Measurements from ENCODE around the gene ERG.
A peak's percentile ranks its signal among the peaks of the same experiment; 100 is the strongest.

The ERG gene

DNA sequence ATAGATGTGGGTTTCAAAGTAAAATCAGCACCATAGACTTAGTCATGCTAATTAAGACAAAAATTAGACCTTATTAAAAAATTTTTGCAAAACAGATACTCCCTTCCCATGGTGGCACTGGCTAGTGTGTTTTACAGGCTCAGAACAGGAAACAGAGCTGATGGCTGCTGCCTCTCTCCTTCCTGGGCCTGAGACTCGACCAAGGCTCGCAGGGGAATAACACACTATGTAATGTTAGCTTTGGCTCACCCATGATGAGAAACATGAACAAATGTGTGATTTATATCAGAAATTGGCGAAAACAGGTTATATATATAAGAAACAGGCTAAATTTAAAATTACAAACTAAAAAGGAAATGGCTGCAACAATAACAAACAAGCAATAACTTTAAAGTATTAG lies 50.7 kb downstream of the ERG start:
- H3K4me1 ChIP-seq (ENCODE audit: control insufficient read depth, insufficient read depth, low read length): no peaks in the 10 kb centered on the region
- no peak overlapping the region for H3K4me2 ChIP-seq (ENCODE audit: low read length)
- no peak overlapping the region for H3K4me3 ChIP-seq (ENCODE audit: low read length)
- no peaks in the 10 kb centered on the region for H3K36me3 ChIP-seq (ENCODE audit: insufficient read depth, low read length)
- H3K27me3 ChIP-seq (ENCODE audit: control insufficient read depth, insufficient read depth, low read length): peaks cover 70% of the 10 kb centered on the region
- no peaks in the 10 kb centered on the region for H3K9me3 ChIP-seq (replicated peaks; ENCODE audit: low read length)
- H3K9ac ChIP-seq (ENCODE audit: low read depth, low read length): no peak overlapping the region

DNA sequence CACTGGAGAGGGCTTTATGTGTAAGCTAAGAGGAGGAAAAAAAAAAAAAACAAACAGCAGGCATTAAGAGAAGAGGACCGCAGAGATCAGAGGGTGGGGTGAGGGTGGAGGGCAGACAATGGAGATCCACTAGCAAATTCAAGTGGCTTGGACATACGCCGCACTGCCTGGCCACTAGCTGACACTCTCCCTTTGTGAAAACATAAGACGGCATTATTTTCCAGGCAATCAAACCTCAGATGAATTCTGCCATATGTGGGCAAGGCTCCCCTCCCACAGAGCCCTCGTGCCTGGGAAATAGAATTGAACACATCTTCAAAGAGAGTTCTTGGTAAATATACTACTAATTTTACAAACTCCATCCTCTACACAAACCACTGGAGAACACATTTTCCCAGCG lies 53.6 kb downstream of the ERG start:
- no peaks in the 10 kb centered on the region for H3K36me3 ChIP-seq (ENCODE audit: insufficient read depth, low read length)
- H3K4me1 ChIP-seq (ENCODE audit: control insufficient read depth, insufficient read depth, low read length): peaks cover 3% of the 10 kb centered on the region
- H3K27me3 ChIP-seq (ENCODE audit: control insufficient read depth, insufficient read depth, low read length): peaks cover 55% of the 10 kb centered on the region
- no peak overlapping the region for H3K4me3 ChIP-seq (ENCODE audit: low read length)
- H3K4me2 ChIP-seq (ENCODE audit: low read length): no peak overlapping the region
- H3K9ac ChIP-seq (ENCODE audit: low read depth, low read length): no peak overlapping the region
- H3K9me3 ChIP-seq (replicated peaks; ENCODE audit: low read length): no peaks in the 10 kb centered on the region

DNA sequence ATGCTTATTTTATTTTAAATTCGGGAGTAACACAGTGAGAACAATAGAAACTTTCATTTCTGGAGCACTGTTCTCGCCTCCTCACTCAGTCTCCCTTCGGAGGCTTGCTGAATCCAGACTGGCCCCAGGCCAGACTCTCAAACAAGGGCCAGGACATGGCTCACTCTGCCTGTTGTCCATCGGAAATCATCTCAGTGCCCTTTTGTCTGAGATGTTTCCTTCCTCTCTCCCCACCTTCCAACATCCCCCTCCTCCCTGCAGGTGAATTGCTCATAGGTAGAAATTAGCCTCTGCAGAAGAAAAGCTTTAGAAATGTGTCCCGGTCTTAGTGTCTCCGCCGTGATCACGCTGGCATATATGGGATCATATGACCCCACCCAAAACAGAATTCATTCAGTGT lies 55.2 kb downstream of the ERG start:
- peaks cover 44% of the 10 kb centered on the region for H3K27me3 ChIP-seq (ENCODE audit: control insufficient read depth, insufficient read depth, low read length)
- H3K4me1 ChIP-seq (ENCODE audit: control insufficient read depth, insufficient read depth, low read length): peaks cover 12% of the 10 kb centered on the region
- H3K36me3 ChIP-seq (ENCODE audit: insufficient read depth, low read length): no peaks in the 10 kb centered on the region
- H3K4me3 ChIP-seq (ENCODE audit: low read length): no peak overlapping the region
- H3K9ac ChIP-seq (ENCODE audit: low read depth, low read length): no peak overlapping the region
- H3K9me3 ChIP-seq (replicated peaks; ENCODE audit: low read length): no peaks in the 10 kb centered on the region
- no peak overlapping the region for H3K4me2 ChIP-seq (ENCODE audit: low read length)

DNA sequence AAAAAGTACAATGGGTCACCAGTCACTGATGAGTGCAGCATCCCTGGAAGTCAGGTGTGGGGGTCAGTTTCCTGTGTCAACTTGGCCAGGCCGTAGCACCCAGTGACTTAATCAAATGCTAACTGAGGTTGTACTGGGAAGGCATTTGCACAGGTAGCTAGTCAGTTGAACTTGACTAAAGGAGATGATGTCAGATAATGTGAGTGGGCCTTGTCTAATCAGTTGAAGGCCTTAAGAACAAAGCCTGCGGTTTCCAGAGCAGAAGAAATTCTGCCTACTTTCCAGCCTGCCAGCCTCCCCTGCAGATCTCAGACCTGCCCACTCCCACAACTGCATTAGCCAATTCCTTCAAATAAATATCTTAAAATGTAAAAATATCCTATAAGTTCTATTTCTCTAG lies 57.1 kb downstream of the ERG start:
- no peak overlapping the region for H3K4me2 ChIP-seq (ENCODE audit: low read length)
- H3K4me1 ChIP-seq (ENCODE audit: control insufficient read depth, insufficient read depth, low read length): peaks cover 14% of the 10 kb centered on the region
- no peaks in the 10 kb centered on the region for H3K36me3 ChIP-seq (ENCODE audit: insufficient read depth, low read length)
- no peaks in the 10 kb centered on the region for H3K9me3 ChIP-seq (replicated peaks; ENCODE audit: low read length)
- no peak overlapping the region for H3K9ac ChIP-seq (ENCODE audit: low read depth, low read length)
- H3K4me3 ChIP-seq (ENCODE audit: low read length): no peak overlapping the region
- H3K27me3 ChIP-seq (ENCODE audit: control insufficient read depth, insufficient read depth, low read length): peaks cover 27% of the 10 kb centered on the region

DNA sequence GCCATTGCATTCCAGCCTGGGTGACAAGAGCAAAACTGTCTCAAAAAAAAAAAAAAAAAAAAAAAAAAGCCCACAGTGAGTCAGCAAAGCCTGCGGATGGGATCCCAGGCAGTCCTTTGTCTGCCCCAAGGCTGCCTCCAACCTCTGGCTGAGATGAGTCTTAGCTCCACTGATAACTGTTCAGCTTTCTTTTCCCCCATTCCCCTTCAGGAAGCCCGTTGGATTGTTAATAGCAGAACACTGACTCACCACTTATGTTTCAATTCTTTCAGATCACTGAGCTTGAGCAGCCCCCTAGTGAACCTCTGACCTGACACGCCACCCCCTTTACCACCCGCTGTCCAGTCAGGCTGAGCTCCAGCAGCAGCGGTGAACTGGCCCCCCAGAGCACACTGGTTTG lies 57.5 kb downstream of the ERG start:
- Histone ChIP-seq H3K4me1 (ENCODE audit: control insufficient read depth, insufficient read depth, low read length) (peaks cover 14% of the 10 kb centered on the region), H3K36me3 (ENCODE audit: insufficient read depth, low read length) (no peaks in the 10 kb centered on the region), H3K4me2 (ENCODE audit: low read length) (no peak overlapping the region), H3K4me3 (ENCODE audit: low read length) (no peak overlapping the region), H3K27me3 (ENCODE audit: control insufficient read depth, insufficient read depth, low read length) (peaks cover 23% of the 10 kb centered on the region), H3K9ac (ENCODE audit: low read depth, low read length) (no peak overlapping the region), H3K9me3 (replicated peaks; ENCODE audit: low read length) (no peaks in the 10 kb centered on the region)

DNA sequence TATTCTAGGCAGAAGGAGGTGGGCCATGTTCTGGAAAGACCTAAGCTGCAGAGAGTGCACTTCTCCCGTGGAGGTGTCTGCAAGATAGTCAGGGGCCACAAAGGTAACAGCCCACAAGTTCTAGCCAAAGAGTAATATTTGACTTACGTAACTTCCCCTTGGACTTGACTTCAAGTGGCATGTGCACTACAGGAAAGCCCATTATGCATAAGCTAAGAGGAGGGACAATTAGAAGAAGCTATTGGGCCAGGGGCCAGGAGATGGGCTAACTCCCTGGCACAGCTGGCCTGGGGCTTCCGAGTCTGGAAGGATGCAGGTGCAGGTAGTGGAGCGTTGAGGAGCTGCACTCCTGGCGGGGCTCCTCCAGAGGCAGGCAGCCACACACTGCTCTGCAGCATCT lies 58.3 kb downstream of the ERG start:
- no peak overlapping the region for H3K9ac ChIP-seq (ENCODE audit: low read depth, low read length)
- H3K36me3 ChIP-seq (ENCODE audit: insufficient read depth, low read length): no peaks in the 10 kb centered on the region

DNA sequence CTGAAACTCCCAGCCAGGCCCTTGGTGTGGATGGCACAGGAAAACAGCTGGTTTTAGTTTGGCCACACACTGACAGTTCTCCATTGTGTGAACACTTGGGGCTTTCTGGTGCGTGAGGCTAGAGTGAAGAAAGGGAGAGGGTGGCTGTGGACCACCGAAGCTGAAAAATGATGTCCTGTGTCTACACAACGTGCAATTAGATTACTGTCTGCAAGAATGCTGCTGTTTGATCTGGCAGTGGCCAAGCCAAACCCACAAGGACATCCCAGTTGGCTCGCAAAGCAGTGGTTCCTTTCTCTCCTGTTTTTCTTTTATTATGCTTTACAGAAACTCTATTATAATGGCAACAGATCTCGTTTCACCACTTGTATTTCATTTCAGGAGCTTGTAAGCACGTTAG lies 58.9 kb downstream of the ERG start:
- Histone ChIP-seq H3K9ac (ENCODE audit: low read depth, low read length) (no peak overlapping the region), H3K36me3 (ENCODE audit: insufficient read depth, low read length) (no peaks in the 10 kb centered on the region), H3K4me1 (ENCODE audit: control insufficient read depth, insufficient read depth, low read length) (peaks cover 24% of the 10 kb centered on the region), H3K27me3 (ENCODE audit: control insufficient read depth, insufficient read depth, low read length) (peaks cover 17% of the 10 kb centered on the region), H3K4me2 (ENCODE audit: low read length) (no peak overlapping the region), H3K4me3 (ENCODE audit: low read length) (no peak overlapping the region), H3K9me3 (replicated peaks; ENCODE audit: low read length) (no peaks in the 10 kb centered on the region)

More for the DNA sequence above, 58.3 kb downstream of the ERG start:
- Histone ChIP-seq H3K9me3 (replicated peaks; ENCODE audit: low read length) (no peaks in the 10 kb centered on the region), H3K4me1 (ENCODE audit: control insufficient read depth, insufficient read depth, low read length) (peaks cover 22% of the 10 kb centered on the region), H3K4me2 (ENCODE audit: low read length) (no peak overlapping the region), H3K27me3 (ENCODE audit: control insufficient read depth, insufficient read depth, low read length) (peaks cover 17% of the 10 kb centered on the region), H3K4me3 (ENCODE audit: low read length) (no peak overlapping the region)

DNA sequence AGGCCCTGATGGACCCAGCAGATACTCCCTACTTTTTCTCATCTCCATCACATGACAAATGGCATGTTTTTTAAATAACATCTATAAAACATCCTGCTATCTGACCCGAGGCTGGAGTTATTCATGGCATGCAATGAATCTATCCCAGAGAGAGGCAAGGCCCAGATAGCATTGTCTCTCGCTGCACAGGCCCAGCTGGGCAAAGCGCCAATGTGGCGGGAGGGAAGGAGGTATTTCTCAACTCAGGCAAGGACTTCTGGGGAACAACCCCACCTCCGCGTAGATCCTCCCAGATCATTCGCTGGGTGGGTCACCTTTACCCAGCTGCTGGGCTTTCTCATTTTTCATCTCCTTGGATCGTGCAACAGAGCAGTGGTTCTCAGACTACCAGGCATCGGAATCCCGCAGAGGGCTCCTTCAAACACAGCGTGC lies 59.8 kb downstream of the ERG start:
- H3K27me3 ChIP-seq (ENCODE audit: control insufficient read depth, insufficient read depth, low read length): peaks cover 18% of the 10 kb centered on the region
- no peak overlapping the region for H3K4me3 ChIP-seq (ENCODE audit: low read length)
- H3K4me1 ChIP-seq (ENCODE audit: control insufficient read depth, insufficient read depth, low read length): peaks cover 24% of the 10 kb centered on the region
- no peak overlapping the region for H3K9ac ChIP-seq (ENCODE audit: low read depth, low read length)
- no peaks in the 10 kb centered on the region for H3K9me3 ChIP-seq (replicated peaks; ENCODE audit: low read length)
- H3K4me2 ChIP-seq (ENCODE audit: low read length): no peak overlapping the region
- H3K36me3 ChIP-seq (ENCODE audit: insufficient read depth, low read length): no peaks in the 10 kb centered on the region

DNA sequence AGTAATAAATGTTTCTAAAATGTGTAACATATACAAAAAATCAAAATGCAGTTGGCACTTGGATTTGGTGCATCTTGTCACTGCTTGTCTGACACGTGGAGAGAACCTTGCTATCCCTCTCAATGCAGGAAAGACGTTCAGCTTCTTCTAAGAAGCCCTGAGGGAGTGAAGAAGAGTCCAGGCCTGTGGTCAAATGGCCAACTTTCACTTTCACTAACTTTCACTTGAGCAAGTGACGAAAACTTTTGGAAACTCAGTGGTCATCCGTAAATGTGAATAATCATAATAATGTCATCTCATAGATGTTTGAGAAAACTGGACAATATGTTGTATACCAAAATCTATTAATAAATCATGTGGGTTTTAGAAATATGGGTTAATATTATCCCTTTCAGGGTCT lies 61.9 kb downstream of the ERG start:
- Histone ChIP-seq H3K4me2 (ENCODE audit: low read length) (no peak overlapping the region), H3K4me3 (ENCODE audit: low read length) (no peak overlapping the region), H3K4me1 (ENCODE audit: control insufficient read depth, insufficient read depth, low read length) (peaks cover 24% of the 10 kb centered on the region), H3K9ac (ENCODE audit: low read depth, low read length) (no peak overlapping the region), H3K9me3 (replicated peaks; ENCODE audit: low read length) (no peaks in the 10 kb centered on the region), H3K36me3 (ENCODE audit: insufficient read depth, low read length) (no peaks in the 10 kb centered on the region), H3K27me3 (ENCODE audit: control insufficient read depth, insufficient read depth, low read length) (peaks cover 29% of the 10 kb centered on the region)

DNA sequence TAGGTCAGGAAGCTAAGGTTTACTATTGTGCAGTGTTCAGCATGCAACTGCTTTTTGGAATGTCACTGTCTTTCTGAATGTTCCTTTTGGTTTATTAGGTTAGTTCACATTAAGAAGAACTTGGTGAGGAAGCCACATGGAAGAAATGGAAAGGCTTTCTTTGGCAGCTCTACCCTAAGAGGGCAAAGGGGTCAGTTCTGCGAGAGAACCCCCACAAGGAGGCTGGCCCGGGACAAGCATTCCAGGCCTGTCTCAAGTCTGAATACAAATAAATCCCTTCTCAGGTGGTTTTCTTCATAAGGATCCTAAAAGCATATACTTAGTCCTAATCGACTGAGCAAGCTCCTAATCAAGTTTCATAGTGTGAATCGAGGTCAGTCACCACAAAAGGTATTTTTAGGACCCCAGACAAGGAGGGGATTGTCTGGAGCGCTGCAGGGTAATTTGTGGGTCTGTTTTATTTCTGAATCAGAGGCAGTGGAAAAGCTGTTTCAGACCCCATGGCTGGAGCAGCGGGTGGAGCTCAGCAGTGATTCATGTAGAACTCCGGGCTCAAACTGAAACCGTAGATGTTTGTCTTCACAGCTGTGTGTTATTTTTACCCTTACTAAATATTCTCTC lies 63.3 kb downstream of the ERG start:
- Histone ChIP-seq H3K9ac (ENCODE audit: low read depth, low read length) (no peak overlapping the region), H3K4me2 (ENCODE audit: low read length) (peak overlapping the region; percentile 82), H3K27me3 (ENCODE audit: control insufficient read depth, insufficient read depth, low read length) (peaks cover 37% of the 10 kb centered on the region), H3K4me1 (ENCODE audit: control insufficient read depth, insufficient read depth, low read length) (peaks cover 21% of the 10 kb centered on the region), H3K4me3 (ENCODE audit: low read length) (peak overlapping the region; percentile 53), H3K9me3 (replicated peaks; ENCODE audit: low read length) (no peaks in the 10 kb centered on the region), H3K36me3 (ENCODE audit: insufficient read depth, low read length) (no peaks in the 10 kb centered on the region)

DNA sequence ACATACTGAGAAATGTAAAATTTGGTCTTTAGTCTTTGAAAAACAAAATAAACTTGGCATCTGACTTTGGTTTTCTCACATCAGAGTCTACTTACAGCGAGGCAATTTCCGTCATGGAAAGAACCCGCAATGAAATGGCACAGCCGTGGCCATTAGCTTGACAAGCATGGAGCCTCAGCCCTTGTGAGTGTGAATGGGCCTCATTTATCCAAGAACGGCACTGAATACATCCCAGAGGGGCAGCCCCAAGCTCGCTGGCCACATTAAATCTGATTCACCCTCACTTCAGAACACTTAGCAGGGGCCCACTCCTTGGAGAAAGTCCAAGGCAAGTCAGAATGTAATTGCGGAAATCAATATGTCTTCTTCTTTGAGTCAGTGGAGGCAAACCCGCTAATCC lies 64.8 kb downstream of the ERG start:
- Histone ChIP-seq H3K4me1 (ENCODE audit: control insufficient read depth, insufficient read depth, low read length) (peaks cover 15% of the 10 kb centered on the region), H3K9me3 (replicated peaks; ENCODE audit: low read length) (no peaks in the 10 kb centered on the region), H3K27me3 (ENCODE audit: control insufficient read depth, insufficient read depth, low read length) (peaks cover 37% of the 10 kb centered on the region), H3K4me3 (ENCODE audit: low read length) (no peak overlapping the region), H3K9ac (ENCODE audit: low read depth, low read length) (no peak overlapping the region), H3K4me2 (ENCODE audit: low read length) (no peak overlapping the region), H3K36me3 (ENCODE audit: insufficient read depth, low read length) (no peaks in the 10 kb centered on the region)

DNA sequence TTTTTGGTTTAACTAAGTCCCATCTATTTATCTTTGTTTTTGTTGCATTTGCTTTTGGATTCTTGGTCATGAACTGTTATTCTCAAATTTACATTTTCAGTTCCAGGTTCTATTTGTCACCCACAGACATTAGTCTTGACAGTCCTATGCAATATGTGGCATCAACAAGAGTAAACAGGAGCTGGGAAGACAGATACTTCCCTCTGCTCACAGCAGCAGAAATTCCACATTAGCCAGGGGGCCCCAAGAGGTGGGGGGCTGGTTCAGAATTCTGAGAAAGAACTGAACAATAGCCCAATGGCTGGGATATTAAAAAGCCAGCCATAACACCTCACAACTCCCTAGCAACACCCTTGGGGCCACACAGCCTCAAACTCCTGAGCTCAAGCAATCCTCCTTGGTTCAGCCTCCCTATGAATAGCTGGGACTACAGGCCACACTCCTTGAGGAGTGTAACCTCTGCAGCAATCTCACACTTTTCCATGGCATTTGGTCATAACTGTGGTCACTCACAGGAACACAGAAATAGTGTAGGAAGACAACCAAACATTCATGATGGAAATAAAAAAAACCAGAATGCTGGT lies 67.8 kb downstream of the ERG start:
- H3K9ac ChIP-seq (ENCODE audit: low read depth, low read length): no peak overlapping the region
- no peak overlapping the region for H3K4me3 ChIP-seq (ENCODE audit: low read length)
- no peak overlapping the region for H3K4me2 ChIP-seq (ENCODE audit: low read length)

More for the DNA sequence above, 67.8 kb downstream of the ERG start:
- Histone ChIP-seq H3K36me3 (ENCODE audit: insufficient read depth, low read length) (no peaks in the 10 kb centered on the region), H3K27me3 (ENCODE audit: control insufficient read depth, insufficient read depth, low read length) (peaks cover 46% of the 10 kb centered on the region), H3K4me1 (ENCODE audit: control insufficient read depth, insufficient read depth, low read length) (peaks cover 7% of the 10 kb centered on the region), H3K9me3 (replicated peaks; ENCODE audit: low read length) (no peaks in the 10 kb centered on the region)
